ENCODE measurements around the gene DYRK1B.

DYRK1B gene

GRCh38 chr19:39852882-39853281, 18.9 kb upstream of the DYRK1B start:
- no peak for DNase-seq

- no peak for DNase-seq
These were observed 16.9 kb upstream of the DYRK1B start for GRCh38 chr19:39850892-39851291.

DNA sequence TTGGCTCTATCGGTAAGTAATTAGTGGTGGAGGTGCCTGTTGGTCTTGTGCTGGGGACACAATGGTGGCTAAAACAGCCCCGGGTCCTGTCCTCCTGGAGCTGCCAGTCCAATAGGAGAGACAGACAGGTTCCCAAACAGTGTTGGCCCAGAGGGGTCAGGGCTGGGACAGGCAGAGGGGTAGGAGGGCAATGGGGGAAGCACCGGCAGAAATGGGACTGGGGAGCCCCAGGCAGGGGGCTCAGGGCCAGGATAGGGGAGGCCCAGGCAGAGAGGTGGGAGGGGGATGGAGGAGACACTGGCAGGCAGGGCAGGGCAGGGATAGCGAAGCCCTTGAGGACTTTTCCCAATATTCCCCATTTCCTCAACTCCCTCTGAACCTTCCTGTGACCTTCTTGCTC, 14.4 kb upstream of the DYRK1B start:
- no peak for DNase-seq

DNA sequence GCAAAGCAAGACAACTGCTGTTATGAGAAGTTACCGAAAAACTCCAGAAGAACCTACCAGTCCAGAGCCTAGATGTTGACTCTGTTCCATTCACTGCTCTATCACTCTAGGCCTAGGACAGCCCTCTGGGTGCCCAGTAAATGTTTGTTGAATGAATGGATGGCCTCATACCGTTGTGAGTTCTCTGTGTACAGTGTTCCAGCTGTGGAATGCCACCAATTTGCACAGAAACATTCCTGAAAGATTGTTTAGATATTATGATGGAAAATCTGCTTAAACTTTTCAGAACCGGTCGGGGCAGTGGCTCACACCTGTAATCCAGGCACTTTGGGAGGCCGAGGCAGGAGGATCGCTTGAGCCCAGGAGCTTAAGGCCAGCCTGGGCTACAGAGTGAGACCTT, 13.6 kb upstream of the DYRK1B start:
- DNase-seq: no peak

DNA sequence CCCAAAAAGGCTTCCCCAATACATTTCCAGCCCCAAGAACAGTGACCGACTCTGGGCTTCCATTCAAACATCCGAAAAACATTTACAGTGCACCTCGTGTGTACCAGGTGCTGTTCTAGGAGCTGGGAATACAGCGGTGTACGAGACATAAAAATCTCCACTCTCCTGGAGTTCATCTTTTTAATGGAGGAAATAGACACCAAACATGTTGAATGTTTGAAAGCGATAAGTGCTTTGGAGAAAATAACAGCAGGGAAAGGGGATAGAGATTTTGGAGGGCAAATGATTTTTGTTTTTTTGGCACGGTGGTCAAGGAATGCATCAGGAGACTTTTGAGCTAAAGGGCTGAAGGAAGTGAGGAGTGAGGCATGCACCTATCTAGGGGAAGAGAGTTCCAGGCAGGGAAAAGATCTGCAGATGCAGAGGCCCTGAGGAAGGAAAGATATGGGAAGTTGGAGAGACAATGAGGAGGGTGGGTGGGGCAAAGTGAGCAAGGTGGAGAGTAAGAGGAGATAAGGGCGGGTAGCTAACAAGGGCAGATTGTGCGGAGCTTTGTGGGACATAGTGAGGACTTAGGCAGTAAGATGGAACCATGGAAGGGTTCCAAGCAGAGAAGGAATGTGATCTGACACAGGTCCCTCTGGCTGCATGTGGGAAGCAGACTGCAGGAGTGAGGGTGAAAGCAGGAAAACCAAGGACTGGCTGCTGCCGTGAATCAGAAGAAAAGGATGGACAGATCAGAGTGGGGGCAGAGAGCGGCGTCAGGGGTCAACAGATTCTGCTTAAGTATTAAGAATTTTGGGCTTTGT, 12.9 kb upstream of the DYRK1B start:
- no peak for DNase-seq

DNA sequence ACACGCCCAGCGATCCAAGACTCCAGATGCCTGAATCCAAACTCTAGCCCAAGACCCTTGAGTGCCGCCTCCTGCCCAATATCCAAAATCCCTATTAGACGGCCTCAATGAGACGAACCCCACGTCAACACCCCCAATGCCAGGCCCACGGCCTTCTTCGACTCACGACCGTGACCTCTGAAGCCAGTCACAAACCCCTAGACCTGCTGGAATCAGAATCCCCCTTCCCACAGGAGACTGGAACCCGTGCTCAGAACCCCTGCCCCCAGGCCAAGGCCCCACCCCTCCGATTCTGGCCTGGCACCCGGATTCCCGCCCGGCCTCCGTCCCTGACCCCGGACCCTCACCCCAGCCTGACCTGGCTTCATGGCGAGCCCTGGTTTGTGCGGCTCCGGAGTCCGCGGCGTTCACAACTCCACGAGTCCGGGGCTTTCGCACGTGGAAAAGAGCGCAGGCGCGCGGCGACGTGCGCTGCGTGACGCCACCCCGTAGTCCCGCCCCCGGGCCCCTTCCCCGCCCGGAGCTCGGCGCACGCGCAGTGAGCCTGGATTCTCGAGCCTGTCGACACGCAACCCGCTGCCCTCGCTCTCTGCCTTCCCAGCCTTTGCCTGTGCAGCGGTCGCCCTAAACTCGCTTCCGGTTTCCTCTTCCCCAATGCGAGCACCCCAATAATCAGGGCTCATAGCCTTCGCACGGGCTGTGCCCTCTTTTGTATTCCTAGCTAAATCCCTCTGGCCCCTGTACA, 12.1 kb upstream of the DYRK1B start, which contains the start of gene FBL:
Gene FBL (minus strand): TSS at position 447 of the 745 bp plus-strand sequence. CDS start 79 bp downstream, at position 368.
- peak; percentile 69 for DNase-seq

DNA sequence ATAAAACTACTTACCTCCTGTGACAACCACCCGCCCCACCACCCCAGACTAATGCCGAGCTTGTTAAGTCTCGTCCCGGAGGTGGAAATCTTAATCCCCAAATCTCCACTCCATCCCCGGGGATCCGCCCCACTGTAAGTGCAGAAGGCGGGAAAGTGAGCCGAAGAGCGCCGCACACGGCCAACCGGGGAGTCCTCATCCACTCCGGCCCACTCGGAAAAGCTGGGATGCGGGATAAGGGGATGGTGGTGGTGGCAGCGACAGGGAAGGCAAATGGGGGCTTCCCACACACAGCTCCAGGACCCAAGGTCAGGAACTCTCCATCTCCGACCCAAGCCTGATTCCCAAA, 11.6 kb upstream of the DYRK1B start:
- no peak for DNase-seq

GRCh38 chr19:39845172-39845571, 11.2 kb upstream of the DYRK1B start:
- DNase-seq: no peak

GRCh38 chr19:39843919-39844793, 10.2 kb upstream of the DYRK1B start:
- DNase-seq: no peak

DNA sequence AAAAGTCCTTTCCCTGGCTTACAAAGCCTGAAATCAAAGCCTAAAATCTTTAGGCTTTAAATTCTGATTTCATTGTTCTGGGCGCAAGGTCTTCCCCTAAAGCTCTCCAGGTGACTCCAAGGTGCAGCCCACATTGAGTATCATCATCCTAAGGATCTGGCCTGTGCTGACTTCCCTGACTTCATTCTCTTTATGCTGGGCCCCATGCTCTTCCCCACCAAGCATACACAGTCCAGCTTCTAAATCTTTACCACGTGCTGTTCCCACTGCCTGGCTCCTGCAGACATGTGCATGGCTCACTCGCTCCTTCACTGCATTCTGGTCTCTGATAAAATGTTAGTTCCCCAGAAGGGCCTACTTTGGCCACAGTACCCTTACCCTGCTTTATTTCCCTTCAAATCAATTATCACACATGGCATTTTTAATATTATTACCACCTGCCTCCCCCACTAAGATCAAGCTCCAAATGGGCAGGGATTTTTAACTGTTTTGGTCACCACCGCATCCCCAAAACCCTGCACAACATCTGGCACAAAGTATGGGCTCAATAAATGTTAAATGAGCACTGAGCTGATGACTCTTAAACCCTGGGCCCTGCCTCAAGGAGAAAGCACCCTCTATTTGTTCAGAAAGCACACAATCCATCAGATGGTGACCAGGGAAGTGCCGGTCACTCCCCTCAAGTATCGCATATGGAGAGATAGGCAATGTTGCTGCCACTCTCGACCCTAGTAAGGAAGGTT, 8.9 kb upstream of the DYRK1B start:
- no peak for DNase-seq

DNA sequence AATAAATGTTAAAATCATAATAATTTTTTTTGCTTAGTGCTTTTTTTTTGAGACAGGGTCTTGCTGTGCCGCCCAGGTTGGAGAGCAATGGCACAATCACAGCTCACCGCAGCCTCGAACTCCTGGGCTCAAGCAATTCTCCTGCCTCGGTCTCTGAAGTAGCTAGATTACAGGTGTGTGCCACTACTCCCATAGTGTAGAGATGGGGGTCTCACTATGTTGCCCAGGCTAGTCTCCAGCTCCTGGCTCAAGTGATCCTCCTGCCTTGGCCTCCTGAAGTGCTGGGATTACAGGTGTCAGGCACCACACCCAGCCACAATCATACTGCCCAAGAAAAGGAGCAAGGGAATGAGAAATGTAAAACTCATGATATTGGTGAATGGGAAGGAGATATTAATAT, 7.1 kb upstream of the DYRK1B start:
- DNase-seq: no peak

DNA sequence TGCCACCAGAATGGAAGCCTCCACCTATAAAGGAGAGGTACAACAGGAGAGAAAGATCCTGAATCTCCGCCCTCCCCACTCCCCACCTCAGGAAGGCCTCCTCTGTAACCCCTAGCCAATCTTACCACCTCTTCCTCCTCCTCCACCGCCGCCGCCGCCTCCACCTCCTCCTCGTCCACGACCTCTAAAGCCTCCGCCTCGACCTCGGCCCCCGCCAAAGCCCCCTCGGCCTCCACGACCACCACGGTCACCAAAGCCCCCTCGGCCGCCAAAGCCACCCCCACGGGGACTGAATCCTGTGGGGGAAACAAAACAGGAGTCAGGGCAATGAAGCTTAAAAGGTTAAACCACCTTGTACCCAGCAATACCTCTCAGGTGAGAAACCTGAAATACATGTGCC, 6.5 kb upstream of the DYRK1B start:
- DNase-seq: no peak

- no peak for DNase-seq
These were observed 5.8 kb upstream of the DYRK1B start for GRCh38 chr19:39839678-39840327.

DNA sequence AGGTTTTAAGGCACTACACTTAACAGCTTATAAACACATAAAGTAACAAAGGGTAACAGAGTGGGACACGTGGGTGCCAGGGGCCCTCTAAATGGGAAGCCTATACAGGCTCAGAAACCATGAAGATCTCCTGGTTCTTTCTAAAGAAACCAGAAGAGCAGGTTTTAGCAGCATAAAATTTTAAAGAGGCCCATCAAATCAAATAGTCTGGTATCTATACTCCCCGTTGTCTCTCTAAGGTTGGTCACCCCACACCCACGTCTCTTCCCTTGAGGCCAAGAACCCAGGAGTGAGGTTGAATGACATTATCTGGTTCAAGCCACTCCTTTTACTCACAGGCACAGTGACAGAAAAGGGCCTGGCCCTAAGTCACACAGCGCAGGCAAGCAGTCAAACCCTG, 4.6 kb upstream of the DYRK1B start:
- DNase-seq: no peak

- no peak for DNase-seq
These were observed 4.0 kb upstream of the DYRK1B start for GRCh38 chr19:39837978-39838377.

DNA sequence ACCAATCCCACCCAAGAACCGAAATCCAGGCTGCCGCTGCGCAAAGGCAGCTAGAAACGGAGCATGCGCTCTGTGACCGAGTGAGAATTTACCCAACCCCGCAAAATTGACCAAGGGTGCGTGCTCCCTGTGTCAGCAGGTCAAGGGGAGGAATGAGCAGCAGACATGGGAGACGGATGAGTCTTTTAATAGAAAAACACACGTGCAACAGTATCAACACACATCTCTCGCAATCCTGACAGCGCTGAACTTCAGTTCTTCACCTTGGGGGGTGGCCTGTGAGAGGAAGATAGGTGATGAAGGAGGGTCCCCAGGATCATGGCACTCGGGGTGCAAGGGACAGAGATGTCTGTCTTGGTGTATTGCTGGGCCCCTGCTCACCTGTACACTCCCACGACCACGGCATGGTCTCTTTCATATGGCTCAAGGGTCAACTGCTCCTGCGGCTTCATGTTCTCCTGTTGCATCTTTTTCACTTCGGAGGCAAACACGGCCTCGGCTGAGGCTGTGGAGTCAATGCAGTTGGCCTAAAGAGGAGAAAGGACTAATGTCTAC, 402 bp upstream of the DYRK1B start:
- no peak for DNase-seq

- no peak for DNase-seq
These were observed 850 bp downstream of the DYRK1B start for GRCh38 chr19:39833160-39833463.

GRCh38 chr19:39832341-39833083, 1.4 kb downstream of the DYRK1B start:
- DNase-seq: no peak

DNA sequence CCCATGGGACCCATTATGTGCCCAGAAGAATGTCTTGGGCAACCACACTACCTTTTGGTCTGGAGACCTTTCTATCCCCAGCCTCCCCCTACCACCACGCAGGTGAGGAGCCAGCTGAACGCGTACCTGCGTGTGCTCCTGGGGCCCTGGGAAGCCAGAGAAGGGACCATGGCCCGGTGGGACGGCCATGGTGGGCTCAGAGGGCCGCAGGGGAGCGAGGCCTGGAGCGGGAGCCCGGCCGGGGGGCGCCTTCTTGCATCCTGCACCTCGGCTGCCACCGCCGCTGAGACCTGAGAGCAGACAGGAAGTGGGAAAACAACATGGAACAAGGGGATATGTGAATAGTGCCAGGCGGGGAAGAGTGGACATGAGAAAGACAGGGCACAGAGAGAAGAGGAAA, 2.3 kb downstream of the DYRK1B start:
- no peak for DNase-seq

DNA sequence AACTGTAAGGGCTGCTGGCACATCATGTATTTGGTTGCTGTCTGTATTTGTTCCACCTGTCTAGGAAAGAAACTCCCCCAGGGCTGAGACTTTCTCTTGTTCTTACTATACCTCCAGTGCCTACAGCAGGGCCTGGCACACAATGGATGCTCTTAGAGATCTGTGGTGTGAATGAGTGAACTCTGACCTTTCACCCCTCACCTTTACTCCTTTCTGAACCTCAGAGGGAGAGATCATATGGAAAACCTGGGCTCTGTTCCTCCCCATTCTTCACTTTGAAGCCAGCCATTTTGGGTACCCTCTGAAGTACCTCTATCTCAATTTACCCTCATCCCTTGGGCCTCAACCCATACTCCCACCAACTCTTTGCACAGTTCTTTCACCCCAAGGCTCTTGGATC, 3.1 kb downstream of the DYRK1B start:
- DNase-seq: no peak

DNA sequence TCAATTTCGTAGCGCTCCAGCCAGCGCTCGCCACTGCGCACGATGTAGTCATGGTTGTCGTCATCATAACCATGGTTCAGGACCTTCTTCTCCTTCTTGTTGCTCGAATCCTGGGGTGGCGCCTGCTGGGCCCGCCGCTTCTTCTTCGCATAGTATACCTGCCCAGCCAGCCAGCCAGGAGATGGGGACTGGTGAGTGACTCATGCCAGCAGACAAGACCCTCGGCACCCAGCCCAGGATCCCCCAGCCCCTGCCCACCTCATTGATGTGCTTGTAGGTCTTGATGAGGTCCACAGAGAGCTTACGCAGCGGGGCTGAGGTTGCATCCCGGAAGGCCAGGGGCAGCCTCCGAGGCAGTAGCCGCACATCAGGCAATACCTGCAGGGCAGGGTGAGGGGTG, 3.6 kb downstream of the DYRK1B start:
- no peak for DNase-seq
